ENCODE results near the gene CCDC106.

The CCDC106 gene

GRCh38 chr19:55681131-55682092 lies 33.4 kb downstream of the CCDC106 start:
- no peak for DNase-seq (ENCODE audit: extremely low read depth, low read depth)
- no peak for TF ChIP-seq CTCF (IDR thresholded peaks at IDR 0.05; ENCODE audit: low read depth, low read length, missing control alignments)
- H3K4me3 ChIP-seq (replicated peaks; ENCODE audit: low read depth, low read length) = no peak overlapping the region

- no peak for DNase-seq (ENCODE audit: extremely low read depth, low read depth)
- TF ChIP-seq CTCF (IDR thresholded peaks at IDR 0.05; ENCODE audit: low read depth, low read length, missing control alignments) = no peak
- H3K4me3 ChIP-seq (replicated peaks; ENCODE audit: low read depth, low read length) = no peak overlapping the region
Measured at GRCh38 chr19:55683449-55684261, 35.6 kb downstream of the CCDC106 start.

GRCh38 chr19:55684946-55685681 lies 37.1 kb downstream of the CCDC106 start:
- no peak overlapping the region for H3K4me3 ChIP-seq (replicated peaks; ENCODE audit: low read depth, low read length)
- no peak for DNase-seq (ENCODE audit: extremely low read depth, low read depth)
- TF ChIP-seq CTCF (IDR thresholded peaks at IDR 0.05; ENCODE audit: low read depth, low read length, missing control alignments) = no peak

- H3K4me3 ChIP-seq (replicated peaks; ENCODE audit: low read depth, low read length) = no peak overlapping the region
- DNase-seq (ENCODE audit: extremely low read depth, low read depth) = no peak
- no peak for TF ChIP-seq CTCF (IDR thresholded peaks at IDR 0.05; ENCODE audit: low read depth, low read length, missing control alignments)
Measured at GRCh38 chr19:55685776-55686175, 37.8 kb downstream of the CCDC106 start.

GRCh38 chr19:55686311-55687050 lies 38.5 kb downstream of the CCDC106 start:
- no peak overlapping the region for H3K4me3 ChIP-seq (replicated peaks; ENCODE audit: low read depth, low read length)
- DNase-seq (ENCODE audit: extremely low read depth, low read depth) = no peak
- no peak for TF ChIP-seq CTCF (IDR thresholded peaks at IDR 0.05; ENCODE audit: low read depth, low read length, missing control alignments)

Data from HFF-Myc (cell line).